ENCODE results near the gene SYT9.

Gene SYT9

GRCh38 chr11:7281079-7281478, 29.4 kb downstream of the SYT9 start:
- no peak for DNase-seq (ENCODE audit: low read depth)
- TF ChIP-seq CTCF (conservative IDR thresholded peaks at IDR 0.05; ENCODE audit: control insufficient read depth, insufficient read depth, low read depth, low read length), result no peak
- H3K4me3 ChIP-seq (ENCODE audit: control insufficient read depth, low read depth, low read length), result no peak overlapping the region

GRCh38 chr11:7281809-7282208, 30.1 kb downstream of the SYT9 start:
- TF ChIP-seq CTCF (conservative IDR thresholded peaks at IDR 0.05; ENCODE audit: control insufficient read depth, insufficient read depth, low read depth, low read length), result no peak
- no peak overlapping the region for H3K4me3 ChIP-seq (ENCODE audit: control insufficient read depth, low read depth, low read length)
- DNase-seq (ENCODE audit: low read depth), result no peak

GRCh38 chr11:7286178-7286577, 34.5 kb downstream of the SYT9 start:
- no peak for TF ChIP-seq CTCF (conservative IDR thresholded peaks at IDR 0.05; ENCODE audit: control insufficient read depth, insufficient read depth, low read depth, low read length)
- no peak for DNase-seq (ENCODE audit: low read depth)
- H3K4me3 ChIP-seq (ENCODE audit: control insufficient read depth, low read depth, low read length), result no peak overlapping the region

- no peak for DNase-seq (ENCODE audit: low read depth)
- TF ChIP-seq CTCF (conservative IDR thresholded peaks at IDR 0.05; ENCODE audit: control insufficient read depth, insufficient read depth, low read depth, low read length), result no peak
- no peak overlapping the region for H3K4me3 ChIP-seq (ENCODE audit: control insufficient read depth, low read depth, low read length)
These were observed 39.6 kb downstream of the SYT9 start for GRCh38 chr11:7291100-7291829.

GRCh38 chr11:7292922-7293321, 41.2 kb downstream of the SYT9 start:
- no peak for DNase-seq (ENCODE audit: low read depth)
- TF ChIP-seq CTCF (conservative IDR thresholded peaks at IDR 0.05; ENCODE audit: control insufficient read depth, insufficient read depth, low read depth, low read length), result no peak
- H3K4me3 ChIP-seq (ENCODE audit: control insufficient read depth, low read depth, low read length), result no peak overlapping the region

GRCh38 chr11:7299393-7299792, 47.7 kb downstream of the SYT9 start:
- TF ChIP-seq CTCF (conservative IDR thresholded peaks at IDR 0.05; ENCODE audit: control insufficient read depth, insufficient read depth, low read depth, low read length), result no peak
- no peak for DNase-seq (ENCODE audit: low read depth)
- no peak overlapping the region for H3K4me3 ChIP-seq (ENCODE audit: control insufficient read depth, low read depth, low read length)

GRCh38 chr11:7300281-7300680, 48.6 kb downstream of the SYT9 start:
- no peak for DNase-seq (ENCODE audit: low read depth)
- H3K4me3 ChIP-seq (ENCODE audit: control insufficient read depth, low read depth, low read length), result no peak overlapping the region
- no peak for TF ChIP-seq CTCF (conservative IDR thresholded peaks at IDR 0.05; ENCODE audit: control insufficient read depth, insufficient read depth, low read depth, low read length)

Data from fibroblast of mammary gland (primary cell).